A549 (cell line): ENCODE results near the gene LDLRAD4. TPM values are rescaled to one million over a fixed set of nuclear protein-coding genes. Genes with fewer than 3 reads are reported as not detected.

ENCODE experiments used
- ATAC-seq, 2 experiments: fragments of 200-7000 bp in 1 of 2; fragments of >200 bp in 1 of 2; cut with Nextera tagmentation in 1 of 2; cut with Tn5 transposase in 1 of 2; 3 replicates each; pipeline versions ENCODE4 v1.8.0 to v1.9.1; 2018 to 2020; ENCODE audit warnings: mild to moderate bottlenecking in 1 of 2, moderate library complexity in 1 of 2
- CTCF ChIA-PET: fragments of 300-600 bp; sonication (Branson Sonifier 250); formaldehyde crosslinking; extraction: SDS; loops from one replicate; lab custom pipeline; 2021; ENCODE audit warnings: antibody characterized with exemption, inconsistent platforms; lab: Yijun Ruan, JAX
- POLR2A ChIA-PET: fragments of 350-600 bp; formaldehyde crosslinking; extraction: SDS; loops from one replicate; lab custom pipeline; 2021; ENCODE audit warnings: antibody characterized with exemption, inconsistent platforms; lab: Yijun Ruan, JAX
- DNase-seq, 2 experiments: peaks; one replicate each; pipeline versions ENCODE4 v3.0.0 to v3.0.0-alpha.2; 2011 to 2016; ENCODE audit warnings: low read depth in 1 of 2, low spot score in 1 of 2
- FAIRE-seq: peaks from 2 replicates; lab custom pipeline; 2011; peaks lifted over from hg19 to GRCh38; lab: Jason Lieb, UNC
- H3K27ac ChIP-seq, 2 experiments: fragments of >200 bp; sonication (Bioruptor Twin); formaldehyde crosslinking; 3 replicates each; pipeline ENCODE4 v1.5.1; 2016 to 2017
- H3K4me1 ChIP-seq: fragments of >200 bp; sonication (Bioruptor Twin); formaldehyde crosslinking; 3 replicates; pipeline ENCODE4 v1.6.1; 2016
- H3K4me2 ChIP-seq: fragments of >200 bp; sonication (Bioruptor Twin); formaldehyde crosslinking; 3 replicates; pipeline ENCODE4 v1.6.1; 2016
- H3K4me3 ChIP-seq: fragments of >200 bp; sonication (Bioruptor Twin); formaldehyde crosslinking; 3 replicates; pipeline ENCODE4 v1.5.1; 2016
- H3K9me3 ChIP-seq: fragments of >200 bp; sonication (Bioruptor Twin); formaldehyde crosslinking; 3 replicates; pipeline ENCODE4 v1.6.1; 2016
- CBX2 ChIP-seq: fragments of 200-600 bp; sonication (generic); IDR thresholded peaks from 2 replicates; pipeline ENCODE4 v1.6.1; 2016; ENCODE audit warnings: low read depth, mild to moderate bottlenecking, borderline replicate concordance
- CBX8 ChIP-seq: fragments of 200-600 bp; sonication (generic); IDR thresholded peaks from 2 replicates; pipeline ENCODE4 v1.6.1; 2016
- CEBPB ChIP-seq, 2 experiments: fragments of >200 bp in 1 of 2; sonication (Bioruptor Twin) in 1 of 2; formaldehyde crosslinking in 1 of 2; IDR thresholded peaks; 2 replicates each; pipeline ENCODE4 v1.6.1; 2012 to 2016
- CHD4 ChIP-seq: fragments of 200-600 bp; sonication (generic); IDR thresholded peaks from 2 replicates; pipeline ENCODE4 v1.6.1; 2016; ENCODE audit warnings: antibody characterized with exemption, mild to moderate bottlenecking, borderline replicate concordance
- FOXS1 ChIP-seq: fragments of 250-450 bp; sonication (Bioruptor Pico); IDR thresholded peaks from 2 replicates; pipeline ENCODE4 v1.5.0; 2020; ENCODE audit warnings: mild to moderate bottlenecking, moderate library complexity
- HDAC2 ChIP-seq: fragments of 200-600 bp; sonication (generic); IDR thresholded peaks from 2 replicates; pipeline ENCODE4 v1.6.1; 2016
- HOXB13 ChIP-seq: fragments of 250-450 bp; sonication (Bioruptor Pico); IDR thresholded peaks from 2 replicates; pipeline ENCODE4 v1.5.0; 2020; ENCODE audit warnings: low read depth, mild to moderate bottlenecking, moderate library complexity
- JUN ChIP-seq, 2 experiments: fragments of >200 bp; sonication (Bioruptor Twin); formaldehyde crosslinking; IDR thresholded peaks; 2 replicates in 1 of 2; 3 replicates in 1 of 2; pipeline ENCODE4 v1.6.1; 2016 to 2017
- KDM5A ChIP-seq: fragments of 200-600 bp; sonication (generic); IDR thresholded peaks from 2 replicates; pipeline ENCODE4 v1.6.1; 2016; ENCODE audit warnings: antibody characterized with exemption, mild to moderate bottlenecking
- RAD21 ChIP-seq, 2 experiments: fragments of >200 bp in 1 of 2; sonication (Bioruptor Twin) in 1 of 2; formaldehyde crosslinking in 1 of 2; IDR thresholded peaks in 1 of 2; conservative IDR thresholded peaks in 1 of 2; 2 replicates in 1 of 2; 3 replicates in 1 of 2; pipeline ENCODE4 v1.6.1; 2012 to 2018; ENCODE audit warnings: inconsistent platforms in 1 of 2
- SMC3 ChIP-seq: fragments of >200 bp; sonication (Bioruptor Twin); formaldehyde crosslinking; IDR thresholded peaks from 3 replicates; pipeline ENCODE4 v1.6.1; 2018; ENCODE audit warnings: inconsistent platforms
- TFCP2L1 ChIP-seq: fragments of 250-450 bp; sonication (Bioruptor Pico); IDR thresholded peaks from 2 replicates; pipeline ENCODE4 v1.5.0; 2021; ENCODE audit warnings: mild to moderate bottlenecking
- ZC3H11A ChIP-seq: fragments of 450-650 bp; IDR thresholded peaks from 2 replicates; pipeline ENCODE4 v1.6.1; 2014; ENCODE audit warnings: antibody characterized with exemption, mild to moderate bottlenecking
- WGBS: methylation state at CpG from one replicate; pipeline ENCODE4 v1.1.6; 2017; ENCODE audit errors: missing lambda C conversion rate; 5-methylcytosine and 5-hydroxymethylcytosine counted together
- polyA plus RNA-seq, 4 experiments: library from polyadenylated mRNA; depleted of rRNA in 3 of 4; stranded (reverse); fragments of >200 nt; fragmentation: RNase III in 1 of 4; extraction: RNeasy Plus Mini Kit Qiagen cat#74134 plus additional on column Dnase treatment in 1 of 4; gene quantifications; 2 replicates in 3 of 4; 3 replicates in 1 of 4; pipeline ENCODE4 v1.2.3, GENCODE V29; 2011 to 2017
- TF ChIP-seq, protein P1 (sequence below): fragments of 250-450 bp; sonication (Bioruptor Pico); IDR thresholded peaks from 2 replicates; pipeline ENCODE4 v1.5.0; 2020; ENCODE audit warnings: low read depth, mild to moderate bottlenecking, moderate library complexity
- TF ChIP-seq, protein P2 (sequence below): fragments of >200 bp; sonication (Bioruptor Twin); formaldehyde crosslinking; IDR thresholded peaks from 2 replicates; pipeline ENCODE4 v1.6.1; 2016
- TF ChIP-seq, protein P3 (sequence below): fragments of >200 bp; sonication (Bioruptor Twin); formaldehyde crosslinking; IDR thresholded peaks from 3 replicates; pipeline ENCODE4 v1.6.1; 2016

Gene LDLRAD4
- polyA plus RNA-seq, 2 of the 4 experiments (the other 2 are of a cell fraction): 5.2 to 7.6 TPM

DNA sequence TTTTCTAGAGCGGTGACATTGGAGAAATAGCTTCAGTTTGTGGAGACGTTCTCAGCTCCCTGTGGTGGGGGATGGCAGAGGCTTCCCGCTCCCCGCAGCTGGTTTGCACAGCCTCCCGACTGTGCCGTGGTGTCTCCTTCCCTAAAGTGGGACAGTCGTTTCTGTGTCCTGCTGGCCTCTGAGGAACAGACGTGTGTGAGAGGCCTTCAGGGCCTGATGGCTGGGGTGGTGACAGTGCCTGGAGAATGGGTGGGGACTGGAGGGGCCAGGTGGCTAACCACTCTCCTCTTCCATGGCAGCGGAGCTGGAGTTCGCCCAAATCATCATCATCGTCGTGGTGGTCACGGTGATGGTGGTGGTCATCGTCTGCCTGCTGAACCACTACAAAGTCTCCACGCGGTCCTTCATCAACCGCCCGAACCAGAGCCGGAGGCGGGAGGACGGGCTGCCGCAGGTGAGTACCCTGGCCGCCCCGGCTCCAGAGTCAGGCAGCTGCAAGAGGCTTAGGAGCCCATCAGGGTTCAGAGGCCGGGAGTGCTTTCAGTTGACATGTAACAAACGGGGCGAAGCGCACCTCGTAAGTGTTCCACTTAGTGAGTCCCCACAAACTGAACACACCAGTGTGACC, 402.4 kb downstream of the LDLRAD4 start:
- H3K27ac ChIP-seq: no peak overlapping the region
- H3K4me2 ChIP-seq: no peak overlapping the region
- ATAC-seq: no peak
- no peak for DNase-seq
- POLR2A ChIA-PET: no interaction called here
- CTCF ChIA-PET: no interaction called here
- H3K9me3 ChIP-seq: no peaks in the 10 kb centered on the region
- TF ChIP-seq JUN (IDR thresholded peaks at IDR 0.05) (no peak), SMC3 (no peak), HDAC2 (no peak), CBX8 (no peak), CEBPB (IDR thresholded peaks at IDR 0.05) (no peak), RAD21 (conservative IDR thresholded peaks at IDR 0.05 in 1 of 2, IDR thresholded peaks at IDR 0.05 in 1 of 2) (no peak), FOXS1 (CRISPR knock-in tag) (no peak)
- TF ChIP-seq, protein P1, sequence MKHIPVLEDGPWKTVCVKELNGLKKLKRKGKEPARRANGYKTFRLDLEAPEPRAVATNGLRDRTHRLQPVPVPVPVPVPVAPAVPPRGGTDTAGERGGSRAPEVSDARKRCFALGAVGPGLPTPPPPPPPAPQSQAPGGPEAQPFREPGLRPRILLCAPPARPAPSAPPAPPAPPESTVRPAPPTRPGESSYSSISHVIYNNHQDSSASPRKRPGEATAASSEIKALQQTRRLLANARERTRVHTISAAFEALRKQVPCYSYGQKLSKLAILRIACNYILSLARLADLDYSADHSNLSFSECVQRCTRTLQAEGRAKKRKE (CRISPR knock-in tag): no peak
- 84% methylated on average over 14 of the region's 29 CpGs for WGBS
- H3K4me3 ChIP-seq: no peak overlapping the region
- no peak for FAIRE-seq
- no peaks in the 10 kb centered on the region for H3K4me1 ChIP-seq

DNA sequence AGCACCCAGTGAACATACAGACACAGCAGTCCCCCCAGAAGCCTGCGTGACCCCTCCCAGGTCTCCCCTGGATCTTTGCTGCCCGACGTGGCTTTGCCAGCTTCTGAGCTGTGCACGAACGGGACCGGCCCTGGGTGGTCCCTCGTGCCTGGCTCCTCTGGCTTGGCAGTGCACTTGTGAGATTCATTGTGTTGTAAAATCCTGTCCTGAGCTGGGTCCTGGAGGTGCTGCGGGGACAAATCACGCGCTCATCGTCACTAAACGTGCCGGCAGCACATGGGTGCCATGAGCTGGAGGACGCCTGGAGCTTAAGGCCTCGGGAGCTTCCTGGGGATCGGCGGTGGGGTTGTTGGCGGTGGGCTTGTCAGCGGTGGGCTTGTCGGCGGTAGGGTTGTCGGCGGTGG, 402.9 kb downstream of the LDLRAD4 start:
- Histone ChIP-seq H3K4me3 (no peak overlapping the region), H3K4me2 (no peak overlapping the region), H3K4me1 (no peaks in the 10 kb centered on the region), H3K9me3 (no peaks in the 10 kb centered on the region), H3K27ac (no peak overlapping the region)
- ChIA-PET POLR2A (no interaction called here), CTCF (no interaction called here)
- 66% methylated on average over 5 of the region's 23 CpGs for WGBS
- no peak for ATAC-seq
- no peak for DNase-seq
- FAIRE-seq: no peak
- TF ChIP-seq CHD4 (no peak), HOXB13 (no peak), ZC3H11A (no peak), KDM5A (no peak), TFCP2L1 (no peak)
- TF ChIP-seq, protein P2, sequence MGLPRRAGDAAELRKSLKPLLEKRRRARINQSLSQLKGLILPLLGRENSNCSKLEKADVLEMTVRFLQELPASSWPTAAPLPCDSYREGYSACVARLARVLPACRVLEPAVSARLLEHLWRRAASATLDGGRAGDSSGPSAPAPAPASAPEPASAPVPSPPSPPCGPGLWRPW: no peak

DNA sequence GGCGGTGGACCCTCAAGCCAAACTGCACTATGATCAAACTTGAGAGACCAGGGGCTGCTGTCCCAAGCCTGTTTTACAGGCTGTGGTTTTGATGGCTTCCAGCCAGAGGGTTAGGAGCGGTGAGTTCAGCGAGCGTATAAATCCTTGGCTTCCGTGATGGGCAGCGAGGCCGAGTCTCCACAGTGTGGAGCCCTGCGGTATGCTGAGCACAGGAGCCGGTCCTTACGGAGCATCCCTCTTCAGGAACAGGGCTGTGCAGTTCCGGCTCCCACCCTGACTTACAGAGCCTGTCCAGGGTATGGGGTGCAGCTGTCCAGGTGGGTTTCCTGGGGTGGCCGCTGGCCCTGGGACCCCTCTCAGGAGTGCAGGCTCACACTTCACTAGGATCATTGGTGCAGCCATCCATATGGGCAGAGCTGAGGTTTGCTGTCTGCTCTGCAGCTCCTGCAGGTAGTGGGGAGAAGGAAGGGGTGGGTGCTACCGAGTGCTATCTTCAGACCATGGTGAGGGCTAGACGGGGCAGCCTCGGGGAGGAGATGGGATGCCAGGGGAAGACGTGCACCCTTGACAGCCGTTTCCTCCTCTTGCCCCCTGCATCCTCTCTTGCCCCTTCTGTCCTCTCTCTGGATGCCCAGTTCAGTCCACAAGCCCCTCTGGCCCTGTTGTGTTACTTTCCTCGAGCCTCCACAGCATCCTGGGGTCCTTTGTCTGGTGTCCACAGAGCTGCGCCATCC, 403.5 kb downstream of the LDLRAD4 start:
- ATAC-seq: no peak
- no peak overlapping the region for H3K4me2 ChIP-seq
- no peak for TF ChIP-seq CBX2
- TF ChIP-seq, protein P3, sequence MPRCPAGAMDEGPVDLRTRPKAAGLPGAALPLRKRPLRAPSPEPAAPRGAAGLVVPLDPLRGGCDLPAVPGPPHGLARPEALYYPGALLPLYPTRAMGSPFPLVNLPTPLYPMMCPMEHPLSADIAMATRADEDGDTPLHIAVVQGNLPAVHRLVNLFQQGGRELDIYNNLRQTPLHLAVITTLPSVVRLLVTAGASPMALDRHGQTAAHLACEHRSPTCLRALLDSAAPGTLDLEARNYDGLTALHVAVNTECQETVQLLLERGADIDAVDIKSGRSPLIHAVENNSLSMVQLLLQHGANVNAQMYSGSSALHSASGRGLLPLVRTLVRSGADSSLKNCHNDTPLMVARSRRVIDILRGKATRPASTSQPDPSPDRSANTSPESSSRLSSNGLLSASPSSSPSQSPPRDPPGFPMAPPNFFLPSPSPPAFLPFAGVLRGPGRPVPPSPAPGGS: no peak
- TF ChIP-seq, protein P1 (CRISPR knock-in tag): no peak
- TF ChIP-seq, all 56 proteins: peak for 0
- WGBS: 51% methylated on average over 9 of the region's 19 CpGs
- ChIA-PET CTCF (interaction anchor here (1.8 kb wide), 1 partner anchor 64 kb away, joined by 4 read pairs; no protein-coding TSS in a partner anchor), POLR2A (no interaction called here)
- no peak overlapping the region for H3K4me3 ChIP-seq
- H3K9me3 ChIP-seq: no peaks in the 10 kb centered on the region
- no peak overlapping the region for H3K27ac ChIP-seq
- no peaks in the 10 kb centered on the region for H3K4me1 ChIP-seq
- FAIRE-seq (no peak), DNase-seq (no peak)
